ENCODE results near the gene BCAS4.

Gene BCAS4

GRCh38 chr20:50854506-50855249 is 59.8 kb downstream of the BCAS4 start:
- Mint-ChIP-seq H3K4me1 (no peaks in the 10 kb centered on the region), H3K27me3 (no peaks in the 10 kb centered on the region), H3K4me3 (no peak overlapping the region), H3K36me3 (no peaks in the 10 kb centered on the region), H3K27ac (no peak overlapping the region), H3K9me3 (no peaks in the 10 kb centered on the region)
- CTCF ChIA-PET, result no interaction called here
- DNase-seq, result no peak

DNA sequence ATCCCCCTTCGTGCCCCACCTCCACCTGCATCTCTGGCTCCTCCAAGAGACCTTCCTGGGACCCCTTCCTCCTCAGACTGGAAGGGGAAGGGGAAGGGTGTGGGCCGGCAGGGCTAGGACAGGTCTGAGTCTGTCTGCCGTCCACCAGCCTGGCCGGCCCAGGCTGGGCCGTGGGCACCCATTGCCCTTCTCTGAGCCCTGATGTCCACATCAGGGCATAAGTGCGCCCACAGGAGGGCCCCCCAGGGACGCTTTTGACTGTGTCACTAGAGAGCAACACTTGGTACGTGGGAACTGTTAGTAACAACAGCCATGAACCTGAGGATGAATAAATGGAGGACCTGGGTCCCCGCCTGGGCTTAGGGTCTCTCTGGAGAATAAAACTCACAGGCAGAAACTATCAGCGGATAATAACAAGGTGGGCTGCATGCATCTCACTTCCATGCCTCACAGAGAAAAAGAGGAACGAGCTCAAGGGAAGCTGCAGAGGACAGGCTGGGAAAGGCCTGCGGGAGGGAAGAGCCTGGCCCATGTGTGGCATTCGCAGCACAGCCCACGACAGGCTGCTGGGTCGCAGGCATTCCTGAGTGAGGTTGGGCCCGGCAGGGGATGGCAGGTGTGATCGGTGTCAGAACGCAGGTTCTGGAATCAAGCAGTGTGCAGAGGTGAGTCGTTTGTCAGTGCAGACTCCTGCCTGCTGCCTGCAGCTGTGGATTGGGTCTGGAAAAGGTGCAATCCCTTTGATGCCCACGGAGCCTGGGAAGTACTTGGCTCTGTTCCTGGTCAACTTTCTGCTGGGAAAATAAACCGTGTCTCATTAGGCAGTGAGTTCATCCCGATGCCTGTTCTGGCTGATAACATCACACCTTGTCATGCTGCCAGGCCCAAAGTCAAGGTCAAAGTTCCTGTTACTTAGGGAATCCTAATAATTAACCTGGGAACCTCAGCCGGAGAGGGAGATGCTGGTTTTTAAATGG is 60.9 kb downstream of the BCAS4 start:
- CTCF ChIA-PET, result no interaction called here

DNA sequence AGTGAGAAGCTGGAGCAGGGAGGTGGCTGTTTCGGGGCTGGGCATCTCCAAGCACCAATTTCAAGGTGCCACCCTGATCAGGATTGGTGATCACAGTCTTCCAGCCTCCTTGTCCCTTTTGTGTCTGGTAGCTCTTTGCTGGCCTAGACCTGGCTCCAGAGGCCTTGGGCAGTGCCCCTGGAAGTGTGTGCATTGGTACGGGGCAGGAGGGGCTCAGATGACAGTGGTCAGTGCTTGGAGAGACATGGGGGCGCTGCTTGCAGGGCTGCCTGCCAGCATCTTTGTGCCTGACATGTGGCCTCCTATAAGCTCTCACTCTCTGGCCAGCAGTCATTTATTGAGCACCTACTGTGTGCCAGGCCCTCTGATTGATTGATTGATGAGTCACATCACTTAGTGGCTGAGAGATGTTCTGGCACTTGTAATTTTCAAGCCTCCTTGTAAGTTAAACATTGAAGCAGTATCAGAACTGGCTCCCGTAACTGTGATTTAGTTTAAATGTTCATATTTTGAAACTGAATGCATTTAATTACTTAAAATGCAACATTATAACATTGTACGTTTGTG is 61.7 kb downstream of the BCAS4 start:
- Mint-ChIP-seq H3K4me3 (no peak overlapping the region), H3K27ac (no peak overlapping the region), H3K9me3 (no peaks in the 10 kb centered on the region), H3K36me3 (no peaks in the 10 kb centered on the region), H3K27me3 (no peaks in the 10 kb centered on the region), H3K4me1 (no peaks in the 10 kb centered on the region)
- CTCF ChIA-PET, result interaction anchor here (1.0 kb wide), 2 partner anchors 9 to 62 kb away, joined by 3 to 4 read pairs; partner anchors contain the start of gene BCAS4
- no peak for DNase-seq

More for the DNA sequence above, 60.9 kb downstream of the BCAS4 start:
- Mint-ChIP-seq H3K4me3 (no peak overlapping the region), H3K4me1 (no peaks in the 10 kb centered on the region), H3K9me3 (no peaks in the 10 kb centered on the region), H3K27ac (no peak overlapping the region), H3K36me3 (no peaks in the 10 kb centered on the region), H3K27me3 (no peaks in the 10 kb centered on the region)
- DNase-seq, result no peak

GRCh38 chr20:50857348-50857747 is 62.5 kb downstream of the BCAS4 start:
- Mint-ChIP-seq H3K27me3 (no peaks in the 10 kb centered on the region), H3K4me3 (no peak overlapping the region), H3K9me3 (no peaks in the 10 kb centered on the region), H3K36me3 (no peaks in the 10 kb centered on the region), H3K27ac (no peak overlapping the region), H3K4me1 (no peaks in the 10 kb centered on the region)
- DNase-seq, result no peak
- CTCF ChIA-PET, result interaction anchor here (1.0 kb wide), 2 partner anchors 8 to 63 kb away, joined by 3 to 4 read pairs; partner anchors contain the start of gene BCAS4

DNA sequence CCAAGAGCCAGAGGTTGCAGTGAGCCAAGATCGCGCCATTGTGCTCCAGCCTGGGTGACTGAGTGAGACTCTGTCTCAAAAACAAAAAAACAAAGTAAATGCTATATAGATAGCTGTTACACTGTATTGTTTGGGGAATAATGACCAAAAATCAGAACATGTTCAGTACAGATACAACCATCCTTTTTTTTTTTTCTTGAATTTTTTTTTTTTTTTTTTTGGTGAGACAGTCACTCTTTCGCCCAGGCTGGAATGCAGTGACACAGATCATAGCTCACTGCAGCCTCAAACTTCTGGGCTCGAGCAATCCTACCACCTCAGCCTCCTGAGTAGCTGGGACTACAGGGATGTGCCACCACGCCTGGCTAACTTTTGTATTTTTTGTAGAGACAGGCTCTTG is 63.7 kb downstream of the BCAS4 start:
- Mint-ChIP-seq H3K27me3 (no peaks in the 10 kb centered on the region), H3K27ac (no peak overlapping the region), H3K4me3 (no peak overlapping the region), H3K4me1 (no peaks in the 10 kb centered on the region), H3K36me3 (no peaks in the 10 kb centered on the region), H3K9me3 (no peaks in the 10 kb centered on the region)
- no peak for DNase-seq
- CTCF ChIA-PET, result no interaction called here

GRCh38 chr20:50859161-50859560 is 64.3 kb downstream of the BCAS4 start:
- no peaks in the 10 kb centered on the region for H3K9me3 Mint-ChIP-seq
- no peaks in the 10 kb centered on the region for H3K36me3 Mint-ChIP-seq
- no peaks in the 10 kb centered on the region for H3K4me1 Mint-ChIP-seq
- no peak overlapping the region for H3K27ac Mint-ChIP-seq
- no peak overlapping the region for H3K4me3 Mint-ChIP-seq
- DNase-seq, result no peak
- no peaks in the 10 kb centered on the region for H3K27me3 Mint-ChIP-seq
- CTCF ChIA-PET, result no interaction called here

- Mint-ChIP-seq H3K27me3 (no peaks in the 10 kb centered on the region), H3K36me3 (no peaks in the 10 kb centered on the region), H3K27ac (no peak overlapping the region), H3K4me3 (no peak overlapping the region), H3K9me3 (no peaks in the 10 kb centered on the region), H3K4me1 (no peaks in the 10 kb centered on the region)
- DNase-seq, result no peak
- CTCF ChIA-PET, result no interaction called here
Measured at GRCh38 chr20:50861012-50861411, 66.2 kb downstream of the BCAS4 start.

DNA sequence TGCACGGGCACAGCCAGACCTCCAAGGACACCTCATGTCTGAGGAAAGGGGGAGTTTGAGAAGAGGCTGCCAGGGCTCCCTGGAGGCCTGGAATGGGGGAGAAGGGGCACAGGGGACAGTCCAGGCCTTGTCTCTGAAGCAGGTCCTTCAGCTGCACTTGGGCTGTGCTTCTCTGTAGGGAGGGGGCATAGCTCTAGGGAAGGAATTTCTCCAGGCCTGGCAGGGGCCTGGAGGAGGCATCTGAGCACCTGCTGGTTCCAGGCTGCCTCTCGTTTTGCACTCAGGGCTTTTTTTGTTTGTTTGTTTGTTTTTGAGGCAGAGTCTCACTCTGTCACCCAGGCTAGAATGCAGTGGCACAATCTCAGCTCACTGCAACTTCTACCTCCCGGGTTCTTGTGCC is 67.7 kb downstream of the BCAS4 start:
- no peaks in the 10 kb centered on the region for H3K27me3 Mint-ChIP-seq
- H3K9me3 Mint-ChIP-seq, result no peaks in the 10 kb centered on the region
- CTCF ChIA-PET, result interaction anchor here (1.5 kb wide), 1 partner anchor 68 kb away, joined by 4 read pairs; the partner anchor contains the start of gene BCAS4
- no peak overlapping the region for H3K4me3 Mint-ChIP-seq
- no peaks in the 10 kb centered on the region for H3K4me1 Mint-ChIP-seq
- no peak overlapping the region for H3K27ac Mint-ChIP-seq
- no peaks in the 10 kb centered on the region for H3K36me3 Mint-ChIP-seq
- no peak for DNase-seq

- Mint-ChIP-seq H3K27ac (no peak overlapping the region), H3K4me1 (no peaks in the 10 kb centered on the region), H3K4me3 (no peak overlapping the region), H3K36me3 (no peaks in the 10 kb centered on the region), H3K9me3 (no peaks in the 10 kb centered on the region), H3K27me3 (no peaks in the 10 kb centered on the region)
- DNase-seq, result no peak
- CTCF ChIA-PET, result no interaction called here
Measured at GRCh38 chr20:50865114-50865513, 70.3 kb downstream of the BCAS4 start.

- Mint-ChIP-seq H3K27ac (no peak overlapping the region), H3K9me3 (no peaks in the 10 kb centered on the region), H3K36me3 (no peaks in the 10 kb centered on the region), H3K27me3 (no peaks in the 10 kb centered on the region), H3K4me3 (no peak overlapping the region), H3K4me1 (no peaks in the 10 kb centered on the region)
- CTCF ChIA-PET, result interaction anchor here (1.0 kb wide), 1 partner anchor 9 kb away, joined by 3 read pairs; no protein-coding TSS in a partner anchor
- no peak for DNase-seq
Measured at GRCh38 chr20:50865591-50865990, 70.7 kb downstream of the BCAS4 start.

DNA sequence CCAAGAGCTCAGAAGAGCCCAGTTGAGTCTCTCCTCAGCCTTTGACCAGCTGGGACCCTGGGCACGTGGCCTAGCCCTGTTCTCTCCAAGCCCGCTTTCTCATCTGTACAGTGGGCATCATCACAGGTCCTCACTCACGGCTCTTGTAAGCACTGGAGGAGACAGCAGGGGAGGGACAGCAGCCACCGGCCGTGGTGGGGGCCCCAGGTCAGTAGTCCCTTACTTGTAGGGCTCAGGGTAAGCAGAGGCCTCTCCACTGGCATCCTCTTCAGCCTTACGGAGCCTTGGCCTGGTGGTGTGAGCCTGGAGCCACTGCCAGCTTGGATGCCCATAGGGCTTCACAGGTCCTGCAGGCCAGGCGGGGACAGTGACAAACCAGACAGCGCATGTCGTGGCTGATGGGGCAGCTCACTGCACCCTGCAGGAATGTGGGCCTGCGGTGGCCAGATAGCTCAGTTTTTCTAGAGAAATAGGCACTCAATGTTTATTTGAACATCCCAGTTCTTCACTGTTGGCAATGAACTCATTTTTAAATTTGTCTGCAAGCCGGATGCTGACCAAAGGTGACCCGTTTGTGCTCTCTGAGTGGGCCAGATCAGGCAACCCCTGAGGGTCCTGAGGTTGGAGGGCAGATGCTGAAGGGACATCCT is 71.3 kb downstream of the BCAS4 start:
- Mint-ChIP-seq H3K4me1 (no peaks in the 10 kb centered on the region), H3K36me3 (no peaks in the 10 kb centered on the region), H3K4me3 (no peak overlapping the region), H3K9me3 (no peaks in the 10 kb centered on the region), H3K27ac (no peak overlapping the region), H3K27me3 (no peaks in the 10 kb centered on the region)
- no peak for DNase-seq
- CTCF ChIA-PET, result interaction anchor here (1.0 kb wide), 1 partner anchor 9 kb away, joined by 3 read pairs; no protein-coding TSS in a partner anchor

GRCh38 chr20:50866831-50867230 is 72.0 kb downstream of the BCAS4 start:
- H3K4me3 Mint-ChIP-seq, result no peak overlapping the region
- no peak for DNase-seq
- CTCF ChIA-PET, result no interaction called here
- no peaks in the 10 kb centered on the region for H3K4me1 Mint-ChIP-seq
- no peaks in the 10 kb centered on the region for H3K9me3 Mint-ChIP-seq
- H3K27ac Mint-ChIP-seq, result no peak overlapping the region
- no peaks in the 10 kb centered on the region for H3K27me3 Mint-ChIP-seq
- H3K36me3 Mint-ChIP-seq, result no peaks in the 10 kb centered on the region

DNA sequence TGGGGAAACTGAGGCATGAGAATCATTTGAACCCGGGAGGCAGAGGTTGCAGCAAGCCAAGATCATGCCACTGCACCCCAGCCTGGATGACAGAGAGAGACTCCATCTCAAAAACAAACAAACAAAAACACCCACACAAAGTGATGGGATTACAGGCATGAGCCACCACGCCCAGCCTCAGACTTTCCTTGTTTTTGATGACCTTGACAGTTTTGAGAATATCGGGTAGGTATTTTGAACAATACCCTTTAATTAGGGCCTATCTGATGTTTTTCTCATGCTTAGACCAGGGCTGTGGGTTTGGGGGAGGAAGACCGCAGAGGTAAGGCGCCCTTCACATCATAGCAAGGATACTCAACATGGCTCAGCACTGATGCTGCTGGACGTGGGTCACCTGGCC is 72.9 kb downstream of the BCAS4 start:
- Mint-ChIP-seq H3K9me3 (no peaks in the 10 kb centered on the region), H3K4me3 (no peak overlapping the region), H3K4me1 (no peaks in the 10 kb centered on the region), H3K27ac (no peak overlapping the region), H3K27me3 (no peaks in the 10 kb centered on the region), H3K36me3 (no peaks in the 10 kb centered on the region)
- CTCF ChIA-PET, result no interaction called here
- DNase-seq, result no peak

Measured in activated naive CD4-positive, alpha-beta T cell treated with anti-CD3 and anti-CD28 coated beads, Interleukin-2, amount 10 ng/mL, durations not matched to agents 7 days and 5 days (primary cell).